Stimulated activated CD4-positive, alpha-beta T cell treated with anti-CD3 and anti-CD28 coated beads, Interleukin-12 subunit alpha, Interleukin-12 subunit beta, amount 100 ng/mL, for 48 hours (primary cell): ENCODE data around the gene TBX3.
A peak's percentile ranks its signal among the peaks of the same experiment; 100 is the strongest.
"Not testable (repeated sequence)": the region's sequence is repeated elsewhere in the genome, so short reads cannot be mapped to it uniquely, and the experiment has no call there.

Source experiments
- DNase-seq, 3 donors: peaks; one replicate each; pipeline ENCODE4 v3.0.0-alpha.2; 2020; ENCODE audit warnings: low read depth in 2 of 3, low spot score in 1 of 3

TBX3 gene

DNA sequence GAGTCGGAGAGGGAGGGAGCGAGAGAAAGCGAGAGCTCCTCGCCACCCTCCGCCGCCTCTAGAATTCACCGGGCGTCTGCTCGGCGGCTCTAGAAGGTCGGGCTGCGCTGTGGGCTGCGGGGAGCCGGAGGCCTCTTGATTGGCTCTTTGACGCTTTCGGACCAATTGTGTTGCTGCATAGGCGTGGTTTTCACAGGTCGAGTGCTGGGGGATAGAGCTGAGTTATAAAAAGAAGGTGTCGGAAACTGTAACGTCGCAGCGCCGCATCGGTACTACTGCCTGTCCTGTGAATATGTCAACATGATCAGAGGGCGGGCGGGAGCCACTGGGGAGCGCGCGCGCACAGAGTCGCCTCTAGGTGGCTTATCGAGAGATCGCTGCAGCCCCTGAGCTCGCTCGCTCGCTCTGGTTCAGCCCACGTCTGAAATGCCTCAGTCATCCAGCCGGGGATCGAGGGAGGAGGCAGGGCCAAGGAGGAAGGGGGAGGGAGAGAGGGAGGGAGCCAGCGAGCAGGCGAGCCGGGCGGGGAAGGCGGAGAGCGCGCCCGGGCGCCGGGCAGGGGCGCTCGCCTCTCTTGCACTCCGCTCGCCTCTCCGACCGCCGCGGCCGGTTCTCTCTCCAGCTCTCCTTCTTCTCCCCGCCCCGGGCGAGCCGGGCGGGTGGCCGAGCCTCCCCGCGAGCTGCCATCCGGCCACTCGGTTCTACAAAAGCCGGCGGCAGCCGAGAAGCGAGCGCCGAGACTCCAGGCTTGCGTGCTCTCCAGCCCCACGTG lies at the start of gene TBX3:
TSS of gene TBX3 (minus strand) at position 78 of the 772 bp plus-strand sequence. CDS start 975 bp downstream, outside the sequence.
- DNase-seq = peak; percentile 27 to 59 (median 47)

DNA sequence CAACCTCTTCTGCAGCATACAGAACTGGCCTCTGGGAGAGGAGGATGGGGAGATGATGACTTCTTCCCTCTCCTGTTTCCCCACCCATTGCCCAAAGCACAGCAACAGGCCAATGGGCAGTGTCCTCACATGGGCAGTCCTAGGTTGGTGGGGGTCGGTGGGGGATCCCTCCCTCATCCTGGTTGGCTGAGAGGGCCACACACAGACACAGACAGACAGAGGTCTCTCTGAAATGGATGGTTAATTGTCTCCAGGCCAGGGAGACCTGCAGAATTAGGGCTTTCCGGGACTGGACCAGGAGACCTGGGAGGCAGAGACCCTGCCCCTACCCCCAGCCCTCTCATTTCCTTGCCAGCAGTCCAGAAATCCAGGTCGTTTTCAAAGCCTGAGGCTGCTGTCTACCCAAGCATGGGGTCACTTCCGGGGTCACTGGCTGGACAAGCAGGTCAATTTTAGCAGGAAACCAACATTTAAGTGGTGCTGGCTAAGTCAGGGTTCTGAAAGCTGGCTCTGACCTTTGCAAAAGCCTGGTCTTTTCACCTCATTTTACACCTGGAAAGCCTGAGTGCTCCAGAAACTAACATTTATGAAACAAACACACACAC lies 48.6 kb upstream of the TBX3 start:
- no peak for DNase-seq

DNA sequence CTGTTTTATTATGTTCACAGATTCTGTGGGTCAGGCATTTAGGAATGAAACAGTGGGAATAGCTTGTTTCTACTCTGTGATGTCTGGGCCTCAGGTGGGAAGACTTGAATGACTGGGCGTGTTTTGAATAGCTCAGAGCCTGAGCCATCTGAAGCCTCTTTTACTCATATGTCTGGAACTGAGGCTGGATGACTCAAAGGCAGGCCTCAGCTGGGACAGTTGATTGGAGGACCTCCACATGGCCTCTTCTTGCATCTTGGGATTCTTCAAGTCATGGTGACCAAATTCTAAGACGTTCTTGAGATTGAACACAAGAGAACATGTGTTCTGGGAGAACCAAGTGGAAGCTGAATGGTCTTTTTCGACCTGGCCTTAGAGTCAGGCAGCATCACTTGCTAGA lies 45.8 kb upstream of the TBX3 start:
- DNase-seq = no peak

DNA sequence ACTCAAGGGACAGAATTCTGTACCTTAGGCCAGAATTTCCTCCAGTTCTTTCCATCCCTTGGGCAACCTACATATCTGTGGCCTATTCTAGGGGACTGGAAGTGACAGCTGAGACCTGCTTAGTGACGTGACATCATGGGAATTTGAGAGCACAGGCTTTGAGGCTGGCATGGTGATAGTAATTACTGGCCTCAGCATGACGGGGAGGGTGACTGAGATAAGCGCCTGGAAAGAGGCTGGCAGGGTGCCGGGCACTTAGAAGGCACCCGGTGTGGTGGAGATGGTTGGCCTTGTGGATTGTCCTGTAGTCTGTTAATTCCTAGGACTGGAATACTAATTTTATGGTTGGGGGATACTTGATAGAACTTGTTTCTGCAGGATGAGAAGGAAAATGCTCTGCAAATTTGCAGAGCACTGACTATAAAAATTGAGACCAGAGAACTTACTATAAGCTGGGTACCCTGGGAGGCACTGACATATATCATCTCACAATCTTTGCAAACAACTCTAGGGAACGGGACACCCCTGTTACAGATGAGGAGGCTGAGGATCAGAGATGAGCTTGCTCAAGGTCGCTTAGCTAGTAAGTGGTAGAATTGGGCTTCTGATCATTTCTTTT lies 42.2 kb upstream of the TBX3 start:
- DNase-seq = no peak

DNA sequence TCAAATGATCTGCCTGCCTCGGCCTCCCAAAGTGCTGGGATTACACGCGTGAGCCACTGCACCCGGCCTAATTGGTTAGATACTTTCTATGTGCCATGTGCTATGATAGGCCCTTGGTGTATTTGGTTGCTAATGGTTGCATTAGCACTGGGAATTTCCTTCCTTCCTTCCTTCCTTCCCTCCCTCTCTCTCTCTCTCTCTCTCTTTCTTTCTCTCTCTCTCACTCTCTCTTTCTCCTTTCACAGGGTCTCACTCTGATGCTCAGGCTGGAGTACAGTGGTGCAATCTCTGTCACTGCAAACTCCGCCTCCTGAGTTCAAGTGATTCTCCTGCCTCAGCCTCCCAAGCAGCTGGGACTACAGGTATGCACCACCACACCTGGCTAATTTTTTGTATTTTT lies 38.2 kb upstream of the TBX3 start:
- DNase-seq = not testable (repeated sequence)

DNA sequence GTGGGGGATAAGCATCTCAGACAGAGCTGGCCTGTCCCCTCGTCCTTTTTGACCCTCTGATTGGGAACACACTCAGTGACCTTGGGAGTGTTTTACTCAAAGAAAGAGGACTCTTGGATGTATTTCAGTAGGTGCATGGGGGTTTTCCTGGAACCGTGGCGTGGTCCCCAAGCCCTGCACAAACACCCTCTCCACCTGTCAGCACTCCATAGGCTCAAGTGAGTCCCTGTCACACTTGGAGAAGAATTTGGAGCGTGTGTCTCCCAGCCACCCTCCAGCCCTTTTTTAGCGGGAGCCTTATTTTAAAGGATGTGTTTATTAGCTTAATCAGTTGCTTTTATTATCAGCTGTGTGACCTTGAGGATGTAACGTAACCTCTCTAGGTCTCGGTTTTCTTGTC lies 37.3 kb upstream of the TBX3 start:
- DNase-seq = no peak

DNA sequence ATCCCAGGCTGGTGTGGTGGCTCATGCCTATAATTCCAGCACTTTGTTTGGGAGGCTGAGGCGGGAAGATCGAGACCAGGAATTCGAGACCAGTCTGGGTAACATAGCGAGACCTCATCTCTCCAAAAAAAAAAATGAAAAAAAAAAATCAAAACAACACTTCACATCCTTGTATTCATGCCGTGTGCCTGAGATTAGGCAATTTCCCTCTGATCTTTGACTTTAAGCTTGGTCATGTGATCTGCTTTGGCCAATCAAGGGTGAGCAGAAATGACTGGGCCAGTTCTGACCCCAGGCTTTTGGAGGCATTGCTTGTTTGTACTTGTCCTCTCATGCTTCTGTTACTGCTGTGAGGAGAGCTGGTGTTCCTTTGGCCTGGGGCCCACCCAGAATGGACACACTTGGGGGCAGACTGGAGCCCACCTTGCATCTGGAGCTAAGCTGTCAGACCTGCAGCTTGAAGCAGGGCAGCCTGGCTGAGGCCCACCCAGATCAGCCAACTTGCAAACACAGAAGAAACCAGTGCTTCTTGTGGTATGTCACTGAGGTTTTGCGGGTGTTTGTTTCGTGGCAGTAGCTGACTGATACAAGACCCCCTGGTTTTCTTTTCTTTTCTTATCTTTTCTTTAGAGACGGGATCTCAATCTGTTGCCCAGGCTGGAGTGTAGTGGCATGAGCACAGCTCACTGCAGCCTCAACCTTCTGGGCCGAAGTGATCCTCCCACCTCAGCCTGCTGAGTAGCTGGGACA lies 29.7 kb upstream of the TBX3 start:
- no peak for DNase-seq

DNA sequence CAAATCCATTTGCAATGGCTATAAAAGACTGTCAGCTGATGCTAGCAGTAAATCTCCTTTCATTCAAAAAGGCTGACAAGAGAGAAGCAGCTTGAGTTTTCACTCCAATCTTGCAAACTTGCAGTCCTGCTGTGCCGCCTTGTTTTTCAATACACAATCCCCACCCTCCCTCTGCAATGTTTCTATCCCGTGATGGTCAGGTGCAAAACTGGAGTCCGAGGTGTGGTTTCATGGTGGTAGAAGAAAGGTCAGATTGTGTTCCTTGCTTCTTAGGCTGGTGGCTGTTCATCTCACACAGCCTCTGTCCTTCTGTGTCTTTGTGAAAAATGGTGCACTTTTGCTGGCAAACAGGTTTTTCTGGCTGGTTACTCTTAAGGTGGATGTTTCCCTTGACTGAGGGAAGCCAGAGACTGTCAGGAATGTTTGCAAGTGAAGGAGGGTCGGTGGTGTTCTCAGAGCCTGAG lies 27.7 kb upstream of the TBX3 start:
- no peak for DNase-seq

DNA sequence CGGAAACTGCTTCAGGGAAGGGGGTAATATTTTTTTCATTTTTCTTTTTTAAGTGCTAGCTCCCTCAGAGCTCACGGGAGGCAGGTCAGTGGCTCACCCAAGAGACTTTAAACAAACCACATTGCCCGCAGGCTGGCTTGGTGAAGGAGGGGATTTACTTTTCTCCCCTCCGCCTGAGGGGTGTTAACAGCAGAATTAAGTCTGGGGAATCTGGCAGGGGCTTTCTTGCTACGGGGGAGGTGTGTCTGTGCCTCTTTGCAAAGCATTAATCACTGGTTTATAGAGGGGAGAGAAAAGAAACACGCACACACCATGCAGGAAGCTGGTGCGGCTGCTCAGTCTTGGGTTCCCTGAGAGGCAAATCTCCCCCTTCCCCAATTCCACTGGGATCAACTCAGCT lies 26.2 kb upstream of the TBX3 start:
- no peak for DNase-seq

DNA sequence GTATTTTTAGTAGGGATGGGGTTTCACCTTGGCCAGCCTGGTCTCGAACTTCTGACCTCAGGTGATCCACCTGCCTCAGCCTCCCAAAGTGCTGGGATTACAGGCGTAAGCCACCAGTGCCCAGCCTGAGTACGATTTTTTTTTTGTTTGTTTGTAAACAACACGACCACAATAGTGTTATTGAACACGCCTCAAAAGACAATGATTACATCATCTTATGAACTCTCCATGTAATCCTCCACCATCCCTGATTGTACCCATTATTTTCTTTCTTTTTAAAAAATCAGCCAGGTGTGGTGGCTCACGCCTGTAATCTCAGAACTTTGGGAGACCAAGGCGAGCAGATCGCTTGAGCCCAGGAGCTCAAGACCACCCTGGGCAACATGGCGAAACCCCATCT lies 25.1 kb upstream of the TBX3 start:
- no peak for DNase-seq

DNA sequence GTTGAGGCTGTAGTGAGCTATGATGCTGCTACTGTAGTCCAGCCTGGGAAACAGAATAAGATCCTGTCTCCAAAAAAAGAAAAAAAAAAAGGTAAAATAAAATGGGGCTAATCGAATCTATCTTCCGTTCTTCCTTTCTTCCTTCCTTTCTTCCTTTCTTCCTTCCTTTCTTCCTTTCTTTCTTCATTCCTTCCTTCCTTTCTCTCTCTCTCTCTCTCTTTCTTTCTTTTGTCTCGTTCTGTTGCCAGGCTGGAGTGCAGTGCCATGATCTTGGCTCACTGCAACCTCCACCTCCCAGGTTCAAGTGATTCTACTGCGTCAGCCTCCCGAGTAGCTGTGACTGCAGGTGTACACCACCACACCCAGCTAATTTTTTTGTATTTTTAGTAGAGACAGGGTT lies 24.6 kb upstream of the TBX3 start:
- not testable (repeated sequence) for DNase-seq

DNA sequence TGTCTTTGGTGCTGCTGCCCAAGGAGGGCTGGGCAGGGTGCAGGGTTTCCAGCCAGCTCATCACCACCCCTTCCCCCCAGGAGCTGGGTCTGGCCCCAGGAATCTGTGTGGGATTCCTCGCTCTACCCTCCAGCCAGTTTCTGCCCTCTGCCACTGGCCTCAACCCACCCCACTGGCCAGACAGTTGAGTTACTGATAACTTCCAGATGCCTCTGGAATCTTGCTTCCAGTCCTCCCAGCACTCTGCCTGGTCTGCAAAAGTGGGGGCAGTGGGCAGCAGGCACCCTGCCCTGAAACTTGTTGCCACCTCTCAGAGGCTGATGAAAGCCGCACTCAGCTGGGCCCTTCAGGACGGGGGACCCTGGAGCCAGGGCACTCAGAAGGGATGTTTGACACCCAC lies 20.1 kb upstream of the TBX3 start:
- DNase-seq = no peak

DNA sequence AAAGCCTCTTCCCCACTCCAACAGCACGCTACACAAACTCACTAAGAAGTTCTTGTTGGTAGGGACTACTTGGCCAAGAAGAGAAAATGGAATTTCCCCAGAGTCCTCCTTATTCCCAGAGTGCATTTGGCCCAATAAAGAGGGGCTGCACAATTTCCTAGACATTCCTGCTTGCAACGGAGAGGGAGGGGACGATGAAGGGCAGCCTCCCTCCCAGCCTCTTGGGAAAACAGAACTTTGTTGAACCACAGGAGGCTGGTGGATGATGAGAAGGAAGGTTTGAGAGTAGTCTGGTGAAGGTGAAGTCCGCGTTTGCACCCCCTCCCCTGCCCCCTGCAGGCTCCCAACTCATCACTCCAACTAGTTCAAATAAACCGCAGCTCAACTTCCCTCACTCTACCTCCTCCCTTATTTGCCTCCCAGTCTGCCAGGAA lies 19.1 kb upstream of the TBX3 start:
- DNase-seq = no peak

DNA sequence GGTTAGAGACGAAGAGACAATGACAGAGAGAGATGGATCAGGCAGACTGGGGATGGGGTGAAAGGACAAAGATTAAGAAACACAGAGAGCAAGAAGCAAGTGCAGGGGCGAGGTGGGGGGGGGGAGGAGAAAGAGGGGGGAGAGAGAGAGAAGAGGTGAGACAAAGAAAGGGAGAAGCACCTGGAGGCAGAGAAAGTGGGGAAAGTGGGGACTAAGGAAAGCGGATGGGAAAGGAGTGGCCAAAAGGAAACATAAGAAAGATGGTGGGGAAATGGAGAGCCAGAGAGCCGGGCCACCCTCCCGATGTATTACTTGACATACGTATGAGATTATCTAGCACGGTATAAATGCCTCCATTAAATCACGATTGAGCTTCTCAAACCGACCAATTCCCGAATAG lies 18.5 kb upstream of the TBX3 start:
- no peak for DNase-seq

DNA sequence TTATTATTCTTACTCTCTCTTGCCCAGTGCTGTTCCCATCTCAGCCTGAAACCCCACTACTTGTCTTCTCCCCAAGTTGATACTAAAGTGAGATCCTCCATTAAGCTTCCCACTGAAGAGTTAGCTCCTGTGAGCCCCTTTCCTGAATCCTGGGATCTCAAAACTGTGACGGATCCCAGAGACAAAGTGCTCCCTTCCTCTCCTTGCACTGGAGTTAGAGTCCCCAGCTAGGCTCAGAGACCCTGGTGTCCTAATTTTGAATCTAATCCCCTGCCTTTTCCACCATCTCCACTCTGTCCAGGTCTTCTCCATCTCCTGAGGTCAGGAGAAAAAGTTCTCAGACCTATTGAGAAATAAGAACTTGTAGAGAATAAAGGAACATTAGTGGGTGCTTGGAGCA lies 17.6 kb upstream of the TBX3 start:
- no peak for DNase-seq

DNA sequence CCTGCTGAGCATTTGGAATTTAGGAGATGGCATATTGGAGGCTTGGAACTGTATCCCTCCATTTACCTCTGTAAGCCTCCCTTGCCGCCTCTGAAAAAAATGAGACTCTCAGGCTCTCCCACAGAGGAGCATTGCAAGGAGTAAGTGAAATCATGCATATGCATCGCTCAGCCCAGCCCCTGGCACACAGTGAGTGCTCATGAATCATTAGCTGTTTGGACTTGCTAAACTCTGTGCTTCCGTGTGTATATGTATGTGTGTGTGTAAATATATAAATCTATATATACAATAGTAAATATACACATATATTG lies 17.1 kb upstream of the TBX3 start:
- no peak for DNase-seq

DNA sequence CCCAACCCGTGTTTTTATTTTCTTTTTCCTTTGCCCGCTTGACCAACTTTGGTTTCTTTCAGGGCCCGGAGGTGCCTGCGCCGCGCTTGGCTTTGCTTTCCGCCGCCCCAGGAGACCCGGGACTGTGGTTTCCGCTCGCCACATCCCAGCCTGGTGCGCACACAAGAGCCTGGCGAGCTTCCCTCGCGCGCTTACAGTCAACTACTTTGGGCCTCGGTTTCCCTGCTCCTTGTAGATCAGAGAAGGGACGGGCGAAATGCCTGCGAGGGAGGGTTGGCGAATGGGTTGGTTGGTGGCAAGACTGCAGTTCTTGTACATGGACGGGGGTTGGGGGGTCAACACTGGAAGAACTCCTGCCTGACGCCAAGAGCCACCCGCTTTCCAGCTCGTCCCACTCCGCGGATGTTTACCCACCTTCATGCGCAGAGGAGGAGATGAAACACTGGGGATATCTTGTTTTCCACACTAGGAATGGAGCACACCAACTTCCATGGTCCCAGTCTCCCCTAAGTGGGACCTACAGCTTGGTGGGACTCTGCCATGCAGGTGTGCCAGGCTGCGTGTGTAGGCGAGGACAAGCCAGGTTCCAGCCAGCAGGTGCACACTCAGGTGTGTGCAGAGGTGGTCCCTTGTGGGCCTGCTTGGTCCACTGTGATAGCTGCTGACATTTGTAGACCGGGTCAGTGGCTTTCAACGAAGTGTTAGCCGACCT lies 16.6 kb upstream of the TBX3 start:
- no peak for DNase-seq

DNA sequence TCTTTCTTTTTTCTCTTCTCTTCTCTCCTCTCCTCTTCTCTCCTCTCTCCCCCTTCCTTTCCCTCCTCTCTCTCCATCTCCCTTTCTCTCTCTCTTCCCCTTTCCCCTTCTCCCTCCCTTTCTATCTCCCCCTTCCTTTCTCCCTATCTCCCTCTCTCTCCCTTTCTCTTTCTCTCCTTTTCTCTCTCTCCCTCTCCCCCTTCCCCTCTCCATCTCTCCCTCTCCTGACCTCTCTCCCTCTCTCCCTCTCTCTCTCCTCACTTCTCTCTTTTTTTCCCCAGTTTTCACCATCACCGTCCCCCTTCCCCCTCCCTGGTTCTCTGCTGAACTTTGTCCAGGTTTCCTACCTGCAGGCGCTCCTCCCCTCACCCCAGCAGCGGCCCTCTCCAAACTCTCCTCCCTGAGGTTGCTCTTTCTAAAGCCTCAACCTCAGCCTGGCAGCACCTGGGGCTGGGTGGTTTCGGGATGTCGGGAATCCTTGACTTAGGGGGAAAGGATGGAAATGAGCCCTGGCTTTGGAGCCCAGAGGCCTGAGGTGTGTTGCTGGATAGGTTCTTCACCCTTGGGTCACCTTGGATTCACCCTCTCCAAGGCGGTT lies 14.7 kb upstream of the TBX3 start:
- no peak for DNase-seq

DNA sequence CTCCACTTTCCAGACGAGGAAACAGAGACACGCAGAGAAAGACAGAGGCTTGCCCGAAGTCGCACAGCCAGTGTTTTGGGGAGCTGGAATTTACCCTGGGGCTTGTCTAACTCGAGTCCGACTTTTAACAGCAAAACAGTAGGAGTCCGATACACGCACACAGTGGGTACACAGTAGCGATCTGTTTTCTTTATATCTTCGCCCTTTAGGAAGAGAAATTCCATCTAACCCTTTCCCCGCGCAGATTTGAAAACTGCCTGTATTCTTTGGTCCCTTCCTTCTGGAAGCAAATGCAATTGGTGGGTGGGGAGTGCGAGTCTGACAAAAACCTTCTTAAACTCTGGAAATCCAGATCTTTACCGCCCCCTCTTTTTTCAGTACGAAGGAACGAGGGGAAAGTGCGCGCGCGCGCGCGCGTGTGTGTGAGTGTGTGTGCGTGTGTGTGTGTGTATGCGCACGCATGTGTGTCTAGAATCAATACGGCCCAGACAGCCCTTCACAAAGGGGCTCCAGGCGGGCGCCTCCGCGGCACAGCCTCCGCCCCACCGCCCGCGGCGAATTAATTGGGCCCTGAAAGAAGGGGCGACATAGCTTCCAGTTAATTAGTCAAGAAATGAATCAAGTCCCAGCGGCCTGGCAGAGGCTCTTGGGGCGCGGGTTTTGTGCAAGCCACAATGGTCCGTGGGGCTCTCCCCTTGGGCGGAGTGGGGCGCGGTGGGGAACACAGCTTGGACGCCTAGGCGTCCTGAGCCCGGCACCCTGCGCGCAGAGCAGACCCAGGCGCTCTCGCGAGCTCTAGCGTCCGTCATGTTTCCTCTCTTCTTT lies 14.0 kb upstream of the TBX3 start:
- DNase-seq = no peak

DNA sequence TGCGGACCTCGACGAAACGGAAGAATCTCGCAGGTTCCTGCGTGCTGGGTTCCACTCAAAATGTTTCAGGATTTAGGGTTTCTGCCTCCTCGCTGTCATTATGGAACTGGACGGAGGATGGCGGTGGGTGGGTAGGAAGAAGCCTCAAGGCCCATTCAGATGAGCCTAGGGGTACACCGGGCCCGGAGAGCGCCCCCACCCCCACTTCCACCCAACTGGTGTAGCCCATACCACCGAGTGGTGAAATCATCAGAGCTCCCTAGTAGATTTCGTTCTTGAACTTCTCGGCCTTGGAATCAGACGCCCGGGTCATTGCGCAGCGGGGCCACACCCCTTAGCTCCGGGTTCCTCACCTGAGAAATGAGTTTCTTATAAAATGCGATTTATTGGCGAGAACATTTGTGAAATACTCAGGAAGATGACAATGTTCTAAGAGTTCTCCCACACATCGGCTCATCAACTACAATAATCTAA lies 13.3 kb upstream of the TBX3 start:
- no peak for DNase-seq
